GM10847 (cell line): ENCODE data around the gene TMEM100.

Source experiments
- POLR2A ChIP-seq: IDR thresholded peaks from 2 replicates; pipeline ENCODE4 v1.6.1; 2011; ENCODE audit not compliant: insufficient read length; ENCODE audit errors: extremely low read depth

TMEM100 gene

DNA sequence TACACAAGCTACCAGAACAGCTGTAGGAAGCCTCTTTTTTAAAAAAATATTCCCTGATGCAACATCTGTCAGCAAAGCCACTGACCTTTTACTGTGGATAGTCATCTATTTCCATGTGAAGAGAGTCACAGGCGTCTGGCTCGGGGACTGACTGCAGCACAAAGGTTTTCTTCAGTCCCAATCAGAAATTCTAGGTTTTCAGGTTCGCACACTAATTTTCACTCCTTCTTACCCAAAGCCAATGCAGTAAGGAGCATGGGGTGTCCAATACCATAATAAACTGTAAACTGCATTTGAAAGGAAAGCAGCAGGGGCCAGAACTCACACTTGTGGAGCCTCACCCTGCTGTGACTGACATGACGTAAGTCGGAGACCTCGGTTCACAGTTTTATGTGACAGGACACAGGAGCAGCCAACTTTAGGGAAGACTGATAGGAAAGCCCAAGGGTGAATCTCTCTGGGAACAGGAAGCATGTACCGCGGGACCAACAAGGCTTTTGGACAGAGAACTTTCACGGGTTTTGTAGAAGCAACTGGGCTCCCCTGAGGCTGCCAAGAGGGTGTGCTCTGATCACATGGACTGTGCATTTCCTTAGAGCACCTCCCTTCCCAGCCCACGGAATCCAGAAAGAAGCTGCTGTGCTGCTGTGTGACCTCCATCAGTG, 9.1 kb upstream of the TMEM100 start:
- no peak for TF ChIP-seq POLR2A

DNA sequence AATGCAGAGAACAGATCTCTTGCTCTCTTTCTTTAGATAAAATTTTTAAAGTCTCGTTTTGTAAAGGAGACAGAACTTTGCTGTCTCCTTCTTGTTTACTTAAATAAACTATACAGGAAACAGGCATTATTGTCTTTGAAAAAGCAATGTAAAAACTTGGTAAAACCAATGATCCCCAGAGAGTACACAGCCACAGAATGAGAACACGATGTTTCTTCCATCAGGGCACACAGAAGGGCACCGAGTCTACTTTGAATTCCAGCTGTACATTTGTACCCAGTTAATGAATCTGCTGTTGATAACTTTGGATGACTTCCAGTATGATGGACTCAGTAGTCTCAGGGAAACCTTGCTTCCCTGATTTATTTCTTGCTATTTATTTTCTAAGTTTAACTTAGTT, 8.1 kb upstream of the TMEM100 start:
- no peak for TF ChIP-seq POLR2A

DNA sequence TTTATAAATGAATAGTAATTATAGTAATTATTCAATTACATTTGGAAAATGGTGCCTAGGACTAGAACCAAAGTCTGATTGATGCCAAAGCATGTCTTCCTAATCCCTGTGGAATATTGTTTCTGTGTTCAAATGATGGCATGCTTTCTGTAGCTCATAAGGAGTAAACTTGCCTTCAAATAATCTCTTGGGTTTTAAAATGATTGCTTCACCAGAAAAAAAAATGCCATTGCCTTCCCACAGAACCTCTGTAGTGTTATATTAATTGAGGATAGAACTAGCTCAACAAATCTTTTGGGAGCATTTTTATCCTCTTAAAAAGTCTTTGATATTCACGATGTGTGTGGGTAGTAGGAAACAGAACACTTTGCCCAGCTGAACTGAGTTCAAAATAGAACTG, 7.7 kb upstream of the TMEM100 start:
- TF ChIP-seq POLR2A: no peak

DNA sequence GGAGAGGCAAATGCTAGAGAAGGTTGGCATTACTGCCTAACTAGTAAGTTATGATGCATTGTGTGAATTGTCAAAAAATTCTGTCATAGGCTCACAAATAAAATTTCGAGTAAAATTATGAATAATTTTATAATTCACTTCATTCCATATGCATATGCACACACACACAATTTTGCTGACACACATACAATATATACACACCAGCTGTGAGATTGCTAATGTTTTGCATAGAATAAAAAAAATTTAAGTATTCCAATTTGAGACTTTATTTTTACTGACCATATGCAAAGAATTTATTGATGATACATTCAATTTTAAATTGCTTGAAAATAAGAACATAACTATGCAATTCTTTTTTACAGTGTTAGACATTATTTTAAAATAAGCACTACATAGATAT, 6.8 kb upstream of the TMEM100 start:
- TF ChIP-seq POLR2A: no peak

DNA sequence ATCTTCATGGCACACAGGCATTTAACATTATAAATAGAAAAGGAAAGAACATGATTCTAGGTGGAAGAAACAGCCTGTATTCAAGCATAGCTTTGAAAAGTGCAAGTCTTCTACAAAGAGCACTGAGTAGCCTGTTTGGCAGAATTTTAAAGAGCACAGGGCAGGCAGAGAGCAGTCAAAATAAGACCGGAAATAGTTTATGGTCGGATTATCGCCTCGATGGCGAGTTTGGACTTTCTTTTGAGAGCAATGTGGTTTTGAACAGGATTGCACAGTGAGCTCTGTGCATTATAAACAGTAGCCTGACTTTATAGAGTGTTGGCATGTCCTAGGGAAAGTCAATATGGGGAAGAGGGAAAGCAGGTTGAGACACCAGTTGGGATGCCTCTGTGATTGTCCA, 6.2 kb upstream of the TMEM100 start:
- no peak for TF ChIP-seq POLR2A

DNA sequence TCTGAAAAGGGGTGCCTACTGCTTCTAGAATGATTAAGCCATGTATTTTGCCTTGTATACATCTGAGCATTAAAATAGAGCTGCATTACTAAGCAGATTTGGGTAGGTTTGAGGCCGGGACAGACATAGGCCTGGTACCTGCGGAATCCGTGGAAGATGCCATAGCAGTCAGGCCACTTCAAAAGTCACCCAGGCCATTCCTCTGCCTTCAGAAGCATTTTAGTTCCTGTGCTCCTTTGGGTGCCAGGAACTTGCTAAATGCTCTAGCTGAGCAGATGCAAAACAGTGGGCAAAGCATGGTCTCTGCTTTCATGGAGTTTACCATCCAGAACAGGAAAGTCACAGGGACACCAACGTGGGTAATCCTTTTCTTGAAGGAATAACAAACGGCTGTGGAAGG, 5.7 kb upstream of the TMEM100 start:
- no peak for TF ChIP-seq POLR2A

DNA sequence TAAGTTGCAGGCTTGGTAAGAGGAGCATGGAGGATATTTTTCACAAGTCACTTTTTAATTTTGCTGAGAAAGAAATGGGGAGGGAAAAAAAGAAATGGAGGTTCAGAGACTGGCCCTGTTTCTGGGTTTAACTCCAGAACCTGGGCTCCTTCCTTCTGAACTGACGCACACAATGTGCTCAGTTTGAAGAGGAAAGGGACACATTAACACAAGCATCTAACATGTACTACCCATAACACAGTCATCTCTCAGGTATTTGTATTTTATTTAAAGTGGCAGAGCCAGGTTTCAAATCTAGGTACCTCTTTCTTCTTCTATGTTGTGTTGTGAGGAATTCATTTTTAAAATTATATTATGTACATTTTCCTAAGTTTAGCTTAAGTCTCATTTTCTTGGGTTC, 5.3 kb upstream of the TMEM100 start:
- TF ChIP-seq POLR2A: no peak

DNA sequence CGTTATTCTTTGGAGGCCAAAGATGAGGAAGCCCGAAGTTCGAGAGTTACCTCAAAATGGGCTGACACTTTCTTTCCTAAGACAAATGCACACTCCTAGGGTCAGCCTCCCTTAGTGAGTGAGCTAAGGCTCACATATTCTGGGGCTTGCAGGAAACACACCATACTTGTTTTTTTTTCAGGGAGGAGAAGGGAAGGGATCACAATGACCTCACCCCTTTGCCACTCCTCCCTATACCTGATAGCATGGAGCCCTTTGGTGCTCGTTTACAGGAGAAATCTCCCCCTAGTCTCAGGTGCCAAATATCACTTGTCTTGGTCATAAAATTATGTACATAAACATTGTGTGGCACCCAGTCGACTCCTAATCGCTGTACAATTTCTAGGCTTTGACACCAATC, 4.6 kb upstream of the TMEM100 start:
- no peak for TF ChIP-seq POLR2A

DNA sequence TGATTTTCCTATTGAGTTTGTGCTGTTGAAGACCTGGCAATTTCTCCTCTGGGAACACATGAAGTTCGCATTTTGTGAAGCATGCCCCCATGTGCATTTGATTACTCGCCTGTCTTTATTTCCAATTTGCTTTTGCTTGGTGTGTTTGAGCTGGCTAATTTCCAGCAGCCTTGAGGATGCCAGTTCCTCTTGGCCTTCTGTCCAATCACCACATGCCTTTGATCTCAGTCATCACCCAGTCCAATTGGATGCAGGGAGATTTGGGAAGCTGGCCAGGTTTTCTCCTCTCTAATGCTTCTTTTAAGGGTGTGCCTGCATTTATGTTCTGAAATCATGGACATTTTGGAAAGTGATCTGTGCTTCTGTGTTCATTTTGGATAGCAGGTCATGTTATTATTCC, 3.8 kb upstream of the TMEM100 start:
- no peak for TF ChIP-seq POLR2A

DNA sequence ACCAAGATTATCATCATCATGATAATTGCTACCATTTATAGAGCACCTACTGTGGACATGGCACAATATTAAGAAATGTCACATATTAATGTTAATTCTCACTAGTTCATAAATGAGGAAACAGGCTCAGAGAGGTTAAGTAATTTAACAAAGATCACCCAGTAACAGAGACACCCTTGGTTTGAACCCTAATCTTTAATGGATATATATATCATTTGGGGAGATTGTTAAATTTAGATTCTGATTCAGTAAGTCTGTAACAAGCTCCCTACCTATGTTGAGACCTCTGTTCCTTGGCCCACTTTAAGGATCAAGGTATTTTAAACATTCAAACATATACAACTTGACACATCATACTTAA, 804 bp upstream of the TMEM100 start:
- no peak for TF ChIP-seq POLR2A

DNA sequence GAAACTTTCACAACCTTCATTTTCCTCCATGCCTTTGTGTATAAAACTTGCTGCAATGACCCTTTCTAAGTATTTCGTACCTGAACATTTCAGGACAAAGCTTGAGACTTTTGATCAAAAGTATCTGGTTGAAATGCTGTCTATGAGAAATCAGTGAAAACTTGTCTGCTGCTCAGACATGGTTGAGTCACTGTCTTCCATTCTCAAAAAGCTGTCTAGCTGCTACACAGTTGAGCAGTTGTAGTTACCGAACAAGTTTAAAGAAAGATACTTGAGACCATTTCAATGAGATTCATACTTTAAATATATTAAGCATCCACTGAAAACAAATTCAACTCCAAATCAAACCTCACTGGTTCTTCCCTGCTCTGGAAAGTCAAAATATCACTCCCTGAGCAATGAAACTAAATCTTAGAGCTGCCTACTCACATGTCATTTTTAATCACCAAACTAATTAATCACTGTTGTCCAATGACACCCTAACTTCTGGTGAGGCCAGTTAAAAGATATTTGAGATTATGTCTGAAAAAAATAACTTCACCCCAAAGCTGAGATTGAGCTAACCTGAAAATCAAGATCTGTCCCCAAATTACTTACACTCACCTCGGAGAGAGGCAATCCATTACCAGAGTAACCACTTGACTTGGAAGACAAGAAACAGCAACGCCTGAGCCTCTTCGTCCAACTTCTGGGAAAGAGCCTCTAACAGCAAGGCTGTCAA, 488 bp downstream of the TMEM100 start:
- TF ChIP-seq POLR2A: no peak

DNA sequence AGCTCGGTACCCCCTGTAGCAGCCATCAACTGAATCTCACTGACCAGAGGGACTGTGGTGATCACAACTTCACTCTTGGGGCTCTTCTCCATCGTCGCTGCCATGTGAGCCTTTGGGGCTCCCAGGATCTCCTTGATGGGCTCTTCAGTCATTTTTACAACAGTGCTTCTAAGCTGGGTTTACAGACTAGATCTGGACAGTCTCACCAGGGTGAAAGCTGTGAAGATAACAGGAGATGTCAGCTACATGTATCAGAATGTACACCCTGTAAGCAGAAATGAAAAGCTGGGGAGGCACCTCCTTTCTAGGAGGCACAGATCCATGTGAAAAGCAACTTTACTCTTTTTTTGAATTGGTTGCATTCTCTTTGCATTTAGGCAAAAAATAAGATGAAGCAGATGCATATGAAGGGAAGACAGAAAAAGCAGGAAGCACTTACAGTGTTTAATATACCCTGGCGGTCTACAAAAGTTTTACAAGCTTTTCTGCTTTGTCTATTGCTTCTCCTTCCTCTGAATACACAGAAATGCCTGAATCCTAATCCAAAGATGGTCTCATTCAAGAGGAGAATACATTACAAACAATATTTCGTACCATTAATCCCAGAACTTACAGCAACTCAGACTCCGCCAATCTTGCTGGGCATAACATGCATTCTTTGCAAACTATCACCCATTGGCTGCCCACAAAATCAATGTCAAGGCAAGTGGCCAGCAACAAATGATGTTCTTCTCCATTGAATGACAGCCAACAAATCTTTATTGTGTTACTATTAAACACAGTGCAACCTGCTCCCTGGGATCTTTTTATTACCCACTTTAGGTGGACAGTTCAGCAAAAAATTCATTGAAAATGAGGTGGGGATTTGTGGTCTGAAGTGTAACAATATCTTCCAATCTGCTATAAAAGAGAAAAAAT, 1.5 kb downstream of the TMEM100 start:
- no peak for TF ChIP-seq POLR2A

DNA sequence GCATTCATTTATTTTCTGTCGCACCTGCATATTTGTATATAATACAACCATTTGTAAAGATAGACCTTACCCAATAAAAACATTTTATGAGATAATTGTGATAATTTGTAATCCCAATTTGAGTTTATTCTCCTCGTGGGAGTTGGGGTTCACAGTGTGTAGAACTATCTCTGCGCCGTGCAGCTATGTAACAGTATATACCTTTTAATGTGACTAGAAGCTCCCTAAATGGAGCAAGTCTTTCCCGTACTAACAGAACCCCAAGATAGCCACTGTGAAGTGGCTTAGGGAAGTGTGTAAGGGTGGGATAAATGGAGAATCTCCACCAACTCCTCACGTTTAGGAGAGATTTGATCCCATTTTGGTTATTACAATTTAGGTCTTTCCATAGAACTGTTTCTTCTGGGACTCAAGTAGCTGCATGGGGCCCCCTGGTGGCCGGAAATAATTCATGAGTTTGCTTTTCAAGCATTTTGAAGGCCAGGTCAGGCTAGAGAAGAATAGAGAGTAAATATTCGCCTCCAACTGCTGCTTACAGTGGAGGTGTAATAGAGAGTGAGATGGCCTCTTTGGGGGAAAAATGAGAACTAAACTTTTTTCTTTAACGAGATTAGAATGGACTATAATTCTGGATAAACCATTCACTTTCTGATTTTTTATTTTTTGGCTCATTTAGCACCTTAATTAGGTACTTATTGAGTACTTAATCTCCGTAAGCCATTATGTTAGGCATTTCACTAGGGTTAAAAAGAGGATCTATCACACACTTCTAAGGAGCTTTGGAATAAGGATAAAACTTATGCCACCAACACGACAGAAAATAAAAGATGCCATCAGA, 4.5 kb downstream of the TMEM100 start:
- TF ChIP-seq POLR2A: no peak

DNA sequence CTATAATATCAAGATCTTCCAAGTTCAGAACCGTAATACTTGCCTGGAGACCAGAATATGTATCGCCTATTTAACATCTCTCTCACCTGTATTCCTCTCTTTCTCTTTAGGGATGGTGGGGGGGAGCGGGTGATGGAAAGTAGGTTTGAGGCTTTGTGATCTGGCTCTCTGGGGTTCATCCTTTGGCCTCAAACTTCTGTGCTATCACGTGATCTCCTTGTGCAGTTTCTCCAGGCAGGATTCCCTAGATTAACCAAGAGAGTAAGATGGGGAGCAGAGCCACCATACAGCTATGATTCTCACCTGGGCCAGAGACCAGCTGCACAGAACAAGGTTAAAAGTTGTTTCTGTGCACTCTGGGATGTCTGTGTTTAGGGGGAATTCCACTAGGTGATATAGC, 5.2 kb downstream of the TMEM100 start:
- TF ChIP-seq POLR2A: no peak

DNA sequence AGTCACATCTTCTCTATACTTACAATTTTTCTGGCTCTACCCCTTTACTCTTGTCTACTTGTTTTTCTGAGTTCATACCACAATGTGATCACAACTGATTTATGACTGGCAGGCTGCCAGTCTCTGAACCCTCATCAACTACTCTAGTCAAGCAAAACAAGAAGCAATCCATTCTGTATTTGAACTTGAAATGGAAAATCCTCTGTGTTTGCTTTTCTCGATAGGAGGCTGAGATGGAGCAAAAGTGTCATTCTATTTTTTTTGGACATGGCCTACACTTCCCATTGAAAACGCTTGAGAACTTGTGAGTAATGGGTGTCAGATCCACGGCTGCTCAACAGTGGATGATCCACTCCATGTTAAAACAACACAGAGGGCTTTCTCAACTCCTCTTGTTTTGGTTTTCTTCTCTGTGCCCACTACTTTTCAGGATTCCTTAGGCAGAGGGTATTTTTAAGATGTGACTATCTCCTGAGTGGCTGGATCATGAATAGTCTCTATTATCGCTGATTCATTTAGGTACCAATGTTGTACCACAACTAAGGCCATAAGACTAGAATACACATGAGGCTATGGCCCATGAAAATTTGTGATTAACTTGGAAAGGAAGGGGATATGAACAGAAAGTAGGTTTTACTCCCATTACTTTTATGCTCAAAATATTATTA, 11.7 kb downstream of the TMEM100 start:
- no peak for TF ChIP-seq POLR2A
